ENCODE data around the gene SLC29A1. TPM values are rescaled to one million over a fixed set of nuclear protein-coding genes. Genes with fewer than 3 reads are reported as not detected.
A peak's percentile ranks its signal among the peaks of the same experiment; 100 is the strongest.

Gene SLC29A1
- total and polyA plus RNA-seq, 9 of the 15 experiments (the other 6 are each of a cell fraction or from before 2014, with no cell fraction given), result 18.9 to 170 (median 57.7) TPM

DNA sequence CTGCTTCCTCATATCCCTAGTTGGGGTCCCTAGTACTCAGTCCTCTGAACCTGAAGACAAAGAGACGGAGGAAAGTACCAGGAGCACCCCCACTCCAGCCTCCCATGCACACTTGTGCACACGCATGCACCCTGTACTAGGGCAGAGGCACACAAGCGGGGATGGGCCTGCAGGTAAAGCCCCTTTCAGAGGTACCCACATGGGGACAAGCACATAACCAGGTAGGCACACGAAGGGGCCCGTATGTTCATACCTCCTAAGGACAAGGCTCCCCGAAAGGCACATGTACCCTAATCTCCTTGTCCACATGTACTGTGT lies 48.0 kb downstream of the SLC29A1 start:
- Histone ChIP-seq H2AFZ (ENCODE audit: low read depth, low read length) (no peak overlapping the region), H3K36me3 (ENCODE audit: control insufficient read depth, insufficient read depth, low read length) (no peaks in the 10 kb centered on the region), H3K27me3 (ENCODE audit: control insufficient read depth in 2 of 2, insufficient read depth in 2 of 2, low read length in 2 of 2) (peaks cover 59 to 67% of the 10 kb centered on the region in 2 experiments), H3K9me1 (ENCODE audit: control insufficient read depth, insufficient read depth, low read length) (no peaks in the 10 kb centered on the region), H3K79me2 (ENCODE audit: control insufficient read depth, insufficient read depth, low read length) (no peaks in the 10 kb centered on the region), H4K20me1 (replicated peaks; ENCODE audit: control insufficient read depth, insufficient read depth, low read length) (peaks cover 6% of the 10 kb centered on the region; the same call in 1 of the 2 replicates), H3K9ac (ENCODE audit: insufficient read depth in 1 of 2, low read depth in 2 of 2, low read length in 2 of 2) (no peak overlapping the region), H3K4me1 (replicated peaks in 1 of 2; ENCODE audit: control insufficient read depth in 2 of 2, insufficient read depth in 2 of 2, low read length in 2 of 2) (peaks cover 0 to 30% of the 10 kb centered on the region in 2 experiments; a peak in 2 of 5 replicates), H3K4me3 (no peak overlapping the region), H3K4me2 (ENCODE audit: insufficient read depth, low read length) (no peak overlapping the region), H3K27ac (ENCODE audit: extremely low read depth, low read depth, low read length) (no peak overlapping the region), H3K9me3 (replicated peaks; ENCODE audit: control insufficient read depth, insufficient read depth, low read depth, low read length) (no peaks in the 10 kb centered on the region)
- no peak for ATAC-seq
- 18% methylated on average over 6 of the region's 6 CpGs for WGBS (ENCODE audit: insufficient coverage, low coverage, missing lambda C conversion rate)
- POLR2A ChIA-PET, result interaction anchor here (0.7 to 4.7 kb wide), 2 partner anchors 24 to 61 kb away, joined by 3 to 24 read pairs; partner anchors contain the start of gene HSP90AB1
- in situ Hi-C loops (cut with MboI), result no loop called here
- DNase-seq (ENCODE audit: extremely low read depth in 1 of 4, low spot score in 3 of 4), result no peak
- no peak for FAIRE-seq
- intact Hi-C loops (cut with micrococcal nuclease), result no loop called here
- CTCF ChIA-PET (ENCODE audit: low intra/inter-chr PET ratio), result no interaction called here
- no TSS peak for BruUV-seq (replicated peaks)
- TF ChIP-seq EZH2 (IDR thresholded peaks at IDR 0.05; ENCODE audit: borderline replicate concordance, low read depth, low read length) (peak; percentile 47; the same call in 1 of the 2 replicates), ZFPM2 (CRISPR knock-in tag; IDR thresholded peaks at IDR 0.05) (no peak), FOXP1 (CRISPR knock-in tag; IDR thresholded peaks at IDR 0.05) (no peak), ZBTB8A (IDR thresholded peaks at IDR 0.05; ENCODE audit: partially characterized antibody) (no peak), ZC3H11A (IDR thresholded peaks at IDR 0.05; ENCODE audit: low read depth, low read length) (no peak), CHD2 (IDR thresholded peaks at IDR 0.05; ENCODE audit: low read depth, low read length) (no peak), FOXJ2 (tag; IDR thresholded peaks at IDR 0.05) (no peak)
- TF ChIP-seq, protein P1, sequence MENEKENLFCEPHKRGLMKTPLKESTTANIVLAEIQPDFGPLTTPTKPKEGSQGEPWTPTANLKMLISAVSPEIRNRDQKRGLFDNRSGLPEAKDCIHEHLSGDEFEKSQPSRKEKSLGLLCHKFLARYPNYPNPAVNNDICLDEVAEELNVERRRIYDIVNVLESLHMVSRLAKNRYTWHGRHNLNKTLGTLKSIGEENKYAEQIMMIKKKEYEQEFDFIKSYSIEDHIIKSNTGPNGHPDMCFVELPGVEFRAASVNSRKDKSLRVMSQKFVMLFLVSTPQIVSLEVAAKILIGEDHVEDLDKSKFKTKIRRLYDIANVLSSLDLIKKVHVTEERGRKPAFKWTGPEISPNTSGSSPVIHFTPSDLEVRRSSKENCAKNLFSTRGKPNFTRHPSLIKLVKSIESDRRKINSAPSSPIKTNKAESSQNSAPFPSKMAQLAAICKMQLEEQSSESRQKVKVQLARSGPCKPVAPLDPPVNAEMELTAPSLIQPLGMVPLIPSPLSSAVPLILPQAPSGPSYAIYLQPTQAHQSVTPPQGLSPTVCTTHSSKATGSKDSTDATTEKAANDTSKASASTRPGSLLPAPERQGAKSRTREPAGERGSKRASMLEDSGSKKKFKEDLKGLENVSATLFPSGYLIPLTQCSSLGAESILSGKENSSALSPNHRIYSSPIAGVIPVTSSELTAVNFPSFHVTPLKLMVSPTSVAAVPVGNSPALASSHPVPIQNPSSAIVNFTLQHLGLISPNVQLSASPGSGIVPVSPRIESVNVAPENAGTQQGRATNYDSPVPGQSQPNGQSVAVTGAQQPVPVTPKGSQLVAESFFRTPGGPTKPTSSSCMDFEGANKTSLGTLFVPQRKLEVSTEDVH (IDR thresholded peaks at IDR 0.05; ENCODE audit: low read depth, partially characterized antibody), result no peak
- TF ChIP-seq, protein P2, sequence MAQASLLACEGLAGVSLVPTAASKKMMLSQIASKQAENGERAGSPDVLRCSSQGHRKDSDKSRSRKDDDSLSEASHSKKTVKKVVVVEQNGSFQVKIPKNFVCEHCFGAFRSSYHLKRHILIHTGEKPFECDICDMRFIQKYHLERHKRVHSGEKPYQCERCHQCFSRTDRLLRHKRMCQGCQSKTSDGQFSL (CRISPR knock-in tag; IDR thresholded peaks at IDR 0.05), result 0 out of 2 replicates have a peak, but pooled peaks have one; percentile 1
- TF ChIP-seq, protein P2 (tag; IDR thresholded peaks at IDR 0.05), result no peak
